Measurements from ENCODE around the gene SCAMP2.

GRCh38 chr15:74821790-74822158 is 51.4 kb downstream of the SCAMP2 start:
- TF ChIP-seq CTCF (IDR thresholded peaks at IDR 0.05) (no peak), POLR2A (IDR thresholded peaks at IDR 0.05) (no peak)
